ENCODE data around the gene CEBPA.

CEBPA gene

GRCh38 chr19:33291623-33292534, 10.5 kb downstream of the CEBPA start:
- Histone ChIP-seq H3K4me1 (peaks cover 14% of the 10 kb centered on the region), H3K27me3 (no peaks in the 10 kb centered on the region), H3K9me3 (no peaks in the 10 kb centered on the region), H3K36me3 (no peaks in the 10 kb centered on the region), H3K4me3 (ENCODE audit: low read depth, low read length) (no peak overlapping the region)
- no peak for TF ChIP-seq CTCF (IDR thresholded peaks at IDR 0.05; ENCODE audit: low read depth, low read length)
- no peak for DNase-seq

GRCh38 chr19:33290956-33291622, 11.2 kb downstream of the CEBPA start:
- Histone ChIP-seq H3K9me3 (no peaks in the 10 kb centered on the region), H3K4me3 (ENCODE audit: low read depth, low read length) (no peak overlapping the region), H3K4me1 (peaks cover 14% of the 10 kb centered on the region), H3K27me3 (no peaks in the 10 kb centered on the region), H3K36me3 (no peaks in the 10 kb centered on the region)
- TF ChIP-seq CTCF (IDR thresholded peaks at IDR 0.05; ENCODE audit: low read depth, low read length), result no peak
- no peak for DNase-seq

- no peaks in the 10 kb centered on the region for H3K36me3 ChIP-seq
- peaks cover 14% of the 10 kb centered on the region for H3K4me1 ChIP-seq
- no peaks in the 10 kb centered on the region for H3K27me3 ChIP-seq
- H3K4me3 ChIP-seq (ENCODE audit: low read depth, low read length), result no peak overlapping the region
- no peak for DNase-seq
- no peaks in the 10 kb centered on the region for H3K9me3 ChIP-seq
- TF ChIP-seq CTCF (IDR thresholded peaks at IDR 0.05; ENCODE audit: low read depth, low read length), result no peak
Measured at GRCh38 chr19:33290082-33290815, 12.1 kb downstream of the CEBPA start.

- Histone ChIP-seq H3K9me3 (no peaks in the 10 kb centered on the region), H3K36me3 (no peaks in the 10 kb centered on the region), H3K4me3 (ENCODE audit: low read depth, low read length) (no peak overlapping the region), H3K27me3 (no peaks in the 10 kb centered on the region), H3K4me1 (peaks cover 14% of the 10 kb centered on the region)
- no peak for TF ChIP-seq CTCF (IDR thresholded peaks at IDR 0.05; ENCODE audit: low read depth, low read length)
- no peak for DNase-seq
Measured at GRCh38 chr19:33289261-33289660, 13.1 kb downstream of the CEBPA start.

- H3K4me3 ChIP-seq (ENCODE audit: low read depth, low read length), result no peak overlapping the region
- H3K36me3 ChIP-seq, result no peaks in the 10 kb centered on the region
- peaks cover 9% of the 10 kb centered on the region for H3K4me1 ChIP-seq
- no peaks in the 10 kb centered on the region for H3K27me3 ChIP-seq
- DNase-seq, result no peak
- no peaks in the 10 kb centered on the region for H3K9me3 ChIP-seq
- TF ChIP-seq CTCF (IDR thresholded peaks at IDR 0.05; ENCODE audit: low read depth, low read length), result no peak
Measured at GRCh38 chr19:33288666-33289065, 13.7 kb downstream of the CEBPA start.

Data from BE2C (cell line).